ENCODE measurements around the gene C2orf78. TPM values are rescaled to one million over a fixed set of nuclear protein-coding genes. Genes with fewer than 3 reads are reported as not detected.

The C2orf78 gene
- total and polyA plus RNA-seq, 2 donors (not counting 3 experiments of a cell fraction or from before 2014, with no cell fraction given) = not detected

DNA sequence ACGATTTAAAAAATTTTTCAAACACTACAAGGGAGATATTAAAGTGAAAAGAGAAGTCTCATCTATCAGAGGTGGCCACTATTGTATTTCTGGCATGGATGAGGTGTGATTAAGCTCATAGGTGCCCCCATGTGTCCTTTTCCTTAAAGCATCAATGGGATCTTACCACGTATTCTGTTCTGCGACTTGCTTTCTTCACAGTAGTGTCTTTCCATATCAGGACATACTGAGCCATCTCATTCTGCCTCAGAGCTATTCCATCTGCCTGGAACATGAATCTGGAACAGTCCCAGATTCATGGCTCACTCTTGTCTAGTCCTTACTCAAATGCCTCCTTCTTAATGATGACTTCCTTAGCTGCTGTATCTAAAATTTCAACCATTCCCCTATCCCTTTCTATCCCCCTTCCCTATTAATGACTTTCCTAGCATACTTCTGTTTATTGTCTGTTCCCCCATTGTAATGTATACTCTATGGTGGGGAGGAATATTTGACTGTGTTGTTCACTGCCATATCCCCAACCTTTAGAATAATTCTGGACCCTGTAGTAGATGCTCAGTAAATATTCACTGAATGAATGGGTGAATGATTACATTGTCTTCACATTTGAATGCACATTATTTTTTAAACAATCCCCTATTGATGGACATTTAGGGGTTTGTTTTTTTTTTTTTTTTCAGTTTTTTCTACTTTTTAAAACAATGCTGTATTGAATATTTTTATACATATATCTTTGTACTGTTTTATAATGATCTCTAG, 55.8 kb downstream of the C2orf78 start:
- no TSS peak for BruUV-seq (replicated peaks)
- no peaks in the 10 kb centered on the region for H3K4me1 ChIP-seq (ENCODE audit: control insufficient read depth, extremely low read depth, insufficient read depth, low read length)
- intact Hi-C loops (cut with micrococcal nuclease) = no loop called here
- H3K79me2 ChIP-seq (ENCODE audit: control insufficient read depth, insufficient read depth, low read length) = no peaks in the 10 kb centered on the region
- no peak for TF ChIP-seq GATA2 (IDR thresholded peaks at IDR 0.05; ENCODE audit: insufficient read depth, insufficient read length, low read depth, low read length)
- TF ChIP-seq POLR2A (IDR thresholded peaks at IDR 0.05; ENCODE audit: low read depth, low read length) = no peak
- TF ChIP-seq MYC (IDR thresholded peaks at IDR 0.05; ENCODE audit: low read depth, low read length) = no peak
- TF ChIP-seq JUN (IDR thresholded peaks at IDR 0.05; ENCODE audit: borderline replicate concordance, insufficient read depth, insufficient read length, low read depth) = no peak
- TF ChIP-seq FOS (IDR thresholded peaks at IDR 0.05; ENCODE audit: borderline replicate concordance, insufficient read depth, low read length) = no peak
- no peak for TF ChIP-seq POLR2AphosphoS5 (IDR thresholded peaks at IDR 0.05; ENCODE audit: insufficient read depth, low read depth, low read length)
- TF ChIP-seq EZH2 (IDR thresholded peaks at IDR 0.05; ENCODE audit: borderline replicate concordance, low read depth, low read length, severe bottlenecking) = no peak
- TF ChIP-seq, protein P1, sequence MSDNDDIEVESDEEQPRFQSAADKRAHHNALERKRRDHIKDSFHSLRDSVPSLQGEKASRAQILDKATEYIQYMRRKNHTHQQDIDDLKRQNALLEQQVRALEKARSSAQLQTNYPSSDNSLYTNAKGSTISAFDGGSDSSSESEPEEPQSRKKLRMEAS (IDR thresholded peaks at IDR 0.05; ENCODE audit: insufficient read depth, insufficient read length) = no peak
- TF ChIP-seq, protein P2, sequence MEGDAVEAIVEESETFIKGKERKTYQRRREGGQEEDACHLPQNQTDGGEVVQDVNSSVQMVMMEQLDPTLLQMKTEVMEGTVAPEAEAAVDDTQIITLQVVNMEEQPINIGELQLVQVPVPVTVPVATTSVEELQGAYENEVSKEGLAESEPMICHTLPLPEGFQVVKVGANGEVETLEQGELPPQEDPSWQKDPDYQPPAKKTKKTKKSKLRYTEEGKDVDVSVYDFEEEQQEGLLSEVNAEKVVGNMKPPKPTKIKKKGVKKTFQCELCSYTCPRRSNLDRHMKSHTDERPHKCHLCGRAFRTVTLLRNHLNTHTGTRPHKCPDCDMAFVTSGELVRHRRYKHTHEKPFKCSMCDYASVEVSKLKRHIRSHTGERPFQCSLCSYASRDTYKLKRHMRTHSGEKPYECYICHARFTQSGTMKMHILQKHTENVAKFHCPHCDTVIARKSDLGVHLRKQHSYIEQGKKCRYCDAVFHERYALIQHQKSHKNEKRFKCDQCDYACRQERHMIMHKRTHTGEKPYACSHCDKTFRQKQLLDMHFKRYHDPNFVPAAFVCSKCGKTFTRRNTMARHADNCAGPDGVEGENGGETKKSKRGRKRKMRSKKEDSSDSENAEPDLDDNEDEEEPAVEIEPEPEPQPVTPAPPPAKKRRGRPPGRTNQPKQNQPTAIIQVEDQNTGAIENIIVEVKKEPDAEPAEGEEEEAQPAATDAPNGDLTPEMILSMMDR (IDR thresholded peaks at IDR 0.05; ENCODE audit: extremely low read depth in 1 of 2, insufficient read depth in 1 of 2, low read depth in 1 of 2, low read length in 2 of 2) = no peak
- H3K36me3 ChIP-seq (ENCODE audit: control insufficient read depth in 2 of 2, extremely low read depth in 1 of 2, insufficient read depth in 2 of 2, low read length in 2 of 2) = peaks cover 0 to 5% of the 10 kb centered on the region in 2 experiments
- ChIA-PET CTCF (interaction anchor here (0.7 to 3.0 kb wide), 5 partner anchors 12 to 16 kb away, joined by 3 to 10 read pairs (median 4); no protein-coding TSS in a partner anchor), POLR2A (no interaction called here)
- no peaks in the 10 kb centered on the region for H4K20me1 ChIP-seq (replicated peaks; ENCODE audit: control insufficient read depth, extremely low read depth, insufficient read depth, low read length)
- H3K9me3 ChIP-seq (replicated peaks; ENCODE audit: control insufficient read depth, insufficient read depth, low read length) = no peaks in the 10 kb centered on the region
- no peaks in the 10 kb centered on the region for H3K27me3 ChIP-seq (ENCODE audit: control insufficient read depth in 2 of 2, insufficient read depth in 2 of 2, low read length in 2 of 2)
- dilution Hi-C loops (cut with MboI; ENCODE audit: extremely low pct_ligation_motif_present, low sequenced_read_pairs) = no loop called here
- H3K9ac ChIP-seq (replicated peaks; ENCODE audit: extremely low read depth, insufficient read depth, low read length) = no peak overlapping the region
- H3K4me3 ChIP-seq (replicated peaks in 1 of 3; ENCODE audit: insufficient read depth in 1 of 3, low read depth in 1 of 3, low read length in 3 of 3) = no peak overlapping the region
- no peak for DNase-seq (ENCODE audit: low read depth, low spot score)
- no peak overlapping the region for H3K27ac ChIP-seq (ENCODE audit: insufficient read depth, low read depth, low read length)
- H3K9me1 ChIP-seq (replicated peaks; ENCODE audit: control insufficient read depth, extremely low read depth, insufficient read depth, low read length) = no peaks in the 10 kb centered on the region
- no peak overlapping the region for H3K4me2 ChIP-seq (ENCODE audit: insufficient read depth, low read length)
- no peak overlapping the region for H2AFZ ChIP-seq (ENCODE audit: low read depth, low read length)
- peak; percentile 15 for FAIRE-seq
